ENCODE data around the gene NCAPD2.

The NCAPD2 gene

DNA sequence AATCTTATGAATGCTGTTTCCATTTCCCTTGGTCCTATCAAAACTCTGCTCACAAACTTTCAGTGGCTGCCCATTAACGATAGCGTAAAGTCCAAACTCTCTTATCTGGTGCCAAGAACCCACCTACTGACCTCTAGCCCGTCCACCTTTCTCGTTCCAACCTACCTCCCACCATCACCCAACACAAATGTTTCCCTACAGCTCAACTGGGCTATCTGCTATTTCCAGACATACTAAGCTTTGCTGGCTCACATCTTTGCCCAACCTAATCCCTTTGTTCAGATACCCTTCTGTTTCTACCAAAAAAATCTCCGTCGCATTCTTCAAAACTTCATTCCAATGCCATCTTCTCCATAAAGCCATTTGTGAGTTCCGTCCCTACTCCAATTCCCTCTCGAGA, 81.7 kb downstream of the NCAPD2 start:
- TF ChIP-seq SPI1 (IDR thresholded peaks at IDR 0.05; ENCODE audit: borderline replicate concordance, low read depth), result no peak
- Histone ChIP-seq H3K27ac (replicated peaks) (no peak overlapping the region), H3K27me3 (ENCODE audit: insufficient read depth, poor library complexity, severe bottlenecking) (no peaks in the 10 kb centered on the region), H3K4me3 (replicated peaks; ENCODE audit: insufficient read depth, low read length) (no peak overlapping the region)
- DNase-seq (ENCODE audit: low read depth in 1 of 2, low spot score in 1 of 2), result no peak

All from HL-60 (cell line).